ENCODE data around the gene GMPPB.
A peak's percentile ranks its signal among the peaks of the same experiment; 100 is the strongest.

The GMPPB gene

DNA sequence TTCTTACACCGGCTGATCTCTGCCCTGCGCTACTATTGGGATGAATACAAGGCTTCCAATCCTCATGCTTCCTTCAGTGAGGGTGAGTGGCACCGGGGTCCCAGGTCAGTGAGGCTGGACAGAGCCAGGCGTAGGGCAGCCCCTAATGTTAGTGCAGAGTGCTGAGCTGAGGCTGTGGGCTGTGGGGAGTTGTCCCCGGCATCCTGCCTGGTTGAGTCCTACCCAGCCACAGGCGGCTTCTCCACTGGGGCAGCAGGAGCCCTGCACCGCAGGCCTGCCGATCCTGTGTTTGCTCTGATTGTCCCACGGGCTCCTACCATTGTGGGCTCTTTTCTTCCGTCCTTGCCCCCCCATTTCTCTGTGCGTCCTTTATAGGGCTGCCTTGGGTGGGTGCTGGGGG is 21.1 kb downstream of the GMPPB start:
- no peaks in the 10 kb centered on the region for H3K9me3 ChIP-seq (ENCODE audit: severe bottlenecking)
- H3K27ac ChIP-seq (ENCODE audit: poor library complexity, severe bottlenecking) = no peak overlapping the region
- no peaks in the 10 kb centered on the region for H3K4me1 ChIP-seq (ENCODE audit: insufficient read depth, poor library complexity, severe bottlenecking)
- no peak overlapping the region for H3K4me3 ChIP-seq (ENCODE audit: severe bottlenecking)
- ATAC-seq (ENCODE audit: low read depth) = no peak
- DNase-seq (ENCODE audit: low spot score) = no peak
- TF ChIP-seq, protein P1, sequence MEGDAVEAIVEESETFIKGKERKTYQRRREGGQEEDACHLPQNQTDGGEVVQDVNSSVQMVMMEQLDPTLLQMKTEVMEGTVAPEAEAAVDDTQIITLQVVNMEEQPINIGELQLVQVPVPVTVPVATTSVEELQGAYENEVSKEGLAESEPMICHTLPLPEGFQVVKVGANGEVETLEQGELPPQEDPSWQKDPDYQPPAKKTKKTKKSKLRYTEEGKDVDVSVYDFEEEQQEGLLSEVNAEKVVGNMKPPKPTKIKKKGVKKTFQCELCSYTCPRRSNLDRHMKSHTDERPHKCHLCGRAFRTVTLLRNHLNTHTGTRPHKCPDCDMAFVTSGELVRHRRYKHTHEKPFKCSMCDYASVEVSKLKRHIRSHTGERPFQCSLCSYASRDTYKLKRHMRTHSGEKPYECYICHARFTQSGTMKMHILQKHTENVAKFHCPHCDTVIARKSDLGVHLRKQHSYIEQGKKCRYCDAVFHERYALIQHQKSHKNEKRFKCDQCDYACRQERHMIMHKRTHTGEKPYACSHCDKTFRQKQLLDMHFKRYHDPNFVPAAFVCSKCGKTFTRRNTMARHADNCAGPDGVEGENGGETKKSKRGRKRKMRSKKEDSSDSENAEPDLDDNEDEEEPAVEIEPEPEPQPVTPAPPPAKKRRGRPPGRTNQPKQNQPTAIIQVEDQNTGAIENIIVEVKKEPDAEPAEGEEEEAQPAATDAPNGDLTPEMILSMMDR (IDR thresholded peaks at IDR 0.05; ENCODE audit: poor library complexity, severe bottlenecking) = no peak
- peaks cover 12% of the 10 kb centered on the region for H3K36me3 ChIP-seq (ENCODE audit: low read depth)
- no peaks in the 10 kb centered on the region for H3K27me3 ChIP-seq (ENCODE audit: insufficient read depth, poor library complexity, severe bottlenecking)

GRCh38 chr3:49701388-49702077 is 22.2 kb downstream of the GMPPB start:
- TF ChIP-seq, protein P1 (IDR thresholded peaks at IDR 0.05; ENCODE audit: poor library complexity, severe bottlenecking) = no peak
- Histone ChIP-seq H3K27me3 (ENCODE audit: insufficient read depth, poor library complexity, severe bottlenecking) (no peaks in the 10 kb centered on the region), H3K27ac (ENCODE audit: poor library complexity, severe bottlenecking) (no peak overlapping the region), H3K9me3 (ENCODE audit: severe bottlenecking) (no peaks in the 10 kb centered on the region), H3K4me1 (ENCODE audit: insufficient read depth, poor library complexity, severe bottlenecking) (no peaks in the 10 kb centered on the region), H3K4me3 (ENCODE audit: severe bottlenecking) (no peak overlapping the region), H3K36me3 (ENCODE audit: low read depth) (peaks cover 12% of the 10 kb centered on the region)
- DNase-seq (ENCODE audit: low spot score) (no peak), ATAC-seq (ENCODE audit: low read depth) (no peak)

DNA sequence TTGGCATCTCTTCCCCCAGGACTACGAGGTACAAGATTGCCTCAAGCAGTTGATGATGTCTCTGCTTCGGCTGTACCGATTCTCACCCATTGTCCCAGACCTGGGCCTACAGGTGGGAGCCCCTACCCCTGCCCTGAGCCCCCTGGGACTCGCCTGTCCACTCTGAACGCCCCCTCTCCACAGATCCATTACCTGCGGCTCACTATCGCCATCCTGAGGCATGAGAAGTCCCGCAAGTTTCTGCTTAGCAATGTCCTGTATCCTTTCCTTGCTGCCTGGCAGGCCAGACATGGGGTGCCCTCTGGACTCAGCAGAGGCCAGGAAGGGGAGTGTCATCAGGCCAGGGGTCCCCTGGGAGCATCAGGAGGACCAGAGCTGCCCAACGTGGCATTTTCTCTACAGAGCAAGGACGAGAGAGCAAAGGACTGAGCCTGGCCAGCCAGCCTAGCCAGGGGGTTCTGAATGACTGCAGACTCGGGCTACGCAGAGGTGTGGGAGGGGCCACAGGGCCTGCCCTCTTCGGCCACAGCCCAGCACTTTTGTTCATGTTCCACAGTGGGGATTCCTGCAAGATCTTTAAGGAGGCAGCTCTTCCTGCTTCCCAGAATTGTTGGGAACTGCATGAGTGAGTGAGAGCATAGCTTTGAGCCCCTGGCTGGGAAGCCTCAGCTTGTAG is 23.2 kb downstream of the GMPPB start:
- TF ChIP-seq, protein P1 (IDR thresholded peaks at IDR 0.05; ENCODE audit: poor library complexity, severe bottlenecking) = peak; percentile 7
- H3K36me3 ChIP-seq (ENCODE audit: low read depth) = peaks cover 12% of the 10 kb centered on the region

DNA sequence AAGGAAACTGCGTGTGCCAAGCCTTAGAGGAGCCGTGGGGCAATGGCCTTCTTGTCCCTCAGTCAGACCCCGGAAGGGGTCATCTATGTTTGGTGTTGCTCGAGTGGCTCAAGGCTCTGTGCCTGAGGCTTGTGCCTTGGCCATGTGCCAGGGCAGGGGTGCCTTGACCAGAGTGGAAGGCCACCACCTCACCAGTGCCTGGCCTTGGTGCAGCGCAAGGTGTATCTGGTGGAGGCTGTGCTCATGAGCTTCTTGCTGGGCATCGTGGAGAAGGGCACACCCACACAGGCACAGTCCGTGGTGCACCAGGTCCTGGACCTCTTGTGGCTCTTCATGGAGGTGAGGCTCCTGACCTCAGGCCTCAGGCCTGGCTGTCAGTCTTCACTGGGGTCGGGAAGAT is 23.7 kb downstream of the GMPPB start:
- ATAC-seq (ENCODE audit: low read depth) = no peak
- H3K36me3 ChIP-seq (ENCODE audit: low read depth) = peaks cover 12% of the 10 kb centered on the region
- no peak overlapping the region for H3K4me3 ChIP-seq (ENCODE audit: severe bottlenecking)
- H3K27ac ChIP-seq (ENCODE audit: poor library complexity, severe bottlenecking) = no peak overlapping the region
- H3K27me3 ChIP-seq (ENCODE audit: insufficient read depth, poor library complexity, severe bottlenecking) = no peaks in the 10 kb centered on the region
- TF ChIP-seq, protein P1 (IDR thresholded peaks at IDR 0.05; ENCODE audit: poor library complexity, severe bottlenecking) = no peak
- H3K9me3 ChIP-seq (ENCODE audit: severe bottlenecking) = no peaks in the 10 kb centered on the region
- DNase-seq (ENCODE audit: low spot score) = no peak
- H3K4me1 ChIP-seq (ENCODE audit: insufficient read depth, poor library complexity, severe bottlenecking) = no peaks in the 10 kb centered on the region

More for the DNA sequence above, 23.2 kb downstream of the GMPPB start:
- Histone ChIP-seq H3K4me1 (ENCODE audit: insufficient read depth, poor library complexity, severe bottlenecking) (no peaks in the 10 kb centered on the region), H3K9me3 (ENCODE audit: severe bottlenecking) (no peaks in the 10 kb centered on the region), H3K27me3 (ENCODE audit: insufficient read depth, poor library complexity, severe bottlenecking) (no peaks in the 10 kb centered on the region), H3K4me3 (ENCODE audit: severe bottlenecking) (no peak overlapping the region), H3K27ac (ENCODE audit: poor library complexity, severe bottlenecking) (no peak overlapping the region)
- DNase-seq (ENCODE audit: low spot score) (no peak), ATAC-seq (ENCODE audit: low read depth) (no peak)

Measured in RWPE2 (cell line).